RWPE2 (cell line): ENCODE results near the gene IL18RAP.

ENCODE experiments used
- ATAC-seq: fragments of 200-7000 bp; cut with Tn5 transposase; 3 replicates; pipeline ENCODE4 v1.9.1; 2021; ENCODE audit warnings: low read depth
- DNase-seq: peaks from one replicate; pipeline ENCODE4 v3.0.0-alpha.2; 2020; ENCODE audit warnings: low spot score
- H3K27ac ChIP-seq: fragments of 450-650 bp; 2 replicates; pipeline ENCODE4 v1.5.1; 2017; ENCODE audit warnings: mild to moderate bottlenecking; ENCODE audit not compliant: poor library complexity, severe bottlenecking
- H3K27me3 ChIP-seq: fragments of 250-450 bp; sonication (Bioruptor Pico); 2 replicates; pipeline ENCODE4 v1.5.1; 2021; ENCODE audit warnings: mild to moderate bottlenecking, moderate library complexity; ENCODE audit not compliant: insufficient read depth, poor library complexity, severe bottlenecking
- H3K36me3 ChIP-seq: fragments of 250-450 bp; sonication (Bioruptor Pico); 2 replicates; pipeline ENCODE4 v1.5.1; 2020; ENCODE audit warnings: low read depth, mild to moderate bottlenecking, moderate library complexity
- H3K4me1 ChIP-seq: fragments of 250-450 bp; sonication (Bioruptor Pico); 2 replicates; pipeline ENCODE4 v1.5.1; 2021; ENCODE audit warnings: mild to moderate bottlenecking, moderate library complexity; ENCODE audit not compliant: insufficient read depth, poor library complexity, severe bottlenecking
- H3K4me3 ChIP-seq: fragments of 250-450 bp; sonication (Bioruptor Pico); 2 replicates; pipeline ENCODE4 v1.5.1; 2021; ENCODE audit warnings: mild to moderate bottlenecking, moderate library complexity; ENCODE audit not compliant: severe bottlenecking
- H3K9me3 ChIP-seq: fragments of 250-450 bp; sonication (Bioruptor Pico); 2 replicates; pipeline ENCODE4 v1.5.1; 2021; ENCODE audit warnings: mild to moderate bottlenecking, moderate library complexity; ENCODE audit not compliant: severe bottlenecking
- CTCF ChIP-seq: fragments of 450-650 bp; IDR thresholded peaks from one replicate; pipeline ENCODE4 v1.5.1; 2017; ENCODE audit warnings: mild to moderate bottlenecking, moderate library complexity; ENCODE audit not compliant: poor library complexity, severe bottlenecking

IL18RAP gene

GRCh38 chr2:102474785-102475184, 51.8 kb downstream of the IL18RAP start:
- ATAC-seq (no peak), DNase-seq (no peak)
- Histone ChIP-seq H3K27ac (no peak overlapping the region), H3K9me3 (no peaks in the 10 kb centered on the region), H3K27me3 (peaks cover 5% of the 10 kb centered on the region), H3K36me3 (no peaks in the 10 kb centered on the region), H3K4me1 (no peaks in the 10 kb centered on the region), H3K4me3 (no peak overlapping the region)
- TF ChIP-seq CTCF = no peak

- ATAC-seq = no peak
- H3K4me1 ChIP-seq = no peaks in the 10 kb centered on the region
- DNase-seq = no peak
- H3K36me3 ChIP-seq = no peaks in the 10 kb centered on the region
- H3K27me3 ChIP-seq = peaks cover 5% of the 10 kb centered on the region
- no peak for TF ChIP-seq CTCF
- H3K9me3 ChIP-seq = no peaks in the 10 kb centered on the region
- no peak overlapping the region for H3K4me3 ChIP-seq
- no peak overlapping the region for H3K27ac ChIP-seq
These were observed 55.9 kb downstream of the IL18RAP start for GRCh38 chr2:102478686-102479470.

GRCh38 chr2:102480285-102481195, 57.6 kb downstream of the IL18RAP start:
- H3K4me1 ChIP-seq = no peaks in the 10 kb centered on the region
- ATAC-seq (no peak), DNase-seq (no peak)
- H3K27me3 ChIP-seq = no peaks in the 10 kb centered on the region
- TF ChIP-seq CTCF = no peak
- H3K27ac ChIP-seq = no peak overlapping the region
- H3K9me3 ChIP-seq = no peaks in the 10 kb centered on the region
- H3K4me3 ChIP-seq = no peak overlapping the region
- no peaks in the 10 kb centered on the region for H3K36me3 ChIP-seq

- H3K27me3 ChIP-seq = no peaks in the 10 kb centered on the region
- H3K27ac ChIP-seq = no peak overlapping the region
- ATAC-seq = no peak
- no peak for TF ChIP-seq CTCF
- DNase-seq = no peak
- no peaks in the 10 kb centered on the region for H3K9me3 ChIP-seq
- no peak overlapping the region for H3K4me3 ChIP-seq
- H3K36me3 ChIP-seq = no peaks in the 10 kb centered on the region
- no peaks in the 10 kb centered on the region for H3K4me1 ChIP-seq
These were observed 59.0 kb downstream of the IL18RAP start for GRCh38 chr2:102481931-102482330.
